CD4-positive, alpha-beta T cell treated with Interleukin-4 for 4 hours (primary cell): ENCODE data around the gene SND1.

Source experiments
- DNase-seq: peaks from one replicate; pipeline ENCODE4 v3.0.0-alpha.2; 2020

Gene SND1

DNA sequence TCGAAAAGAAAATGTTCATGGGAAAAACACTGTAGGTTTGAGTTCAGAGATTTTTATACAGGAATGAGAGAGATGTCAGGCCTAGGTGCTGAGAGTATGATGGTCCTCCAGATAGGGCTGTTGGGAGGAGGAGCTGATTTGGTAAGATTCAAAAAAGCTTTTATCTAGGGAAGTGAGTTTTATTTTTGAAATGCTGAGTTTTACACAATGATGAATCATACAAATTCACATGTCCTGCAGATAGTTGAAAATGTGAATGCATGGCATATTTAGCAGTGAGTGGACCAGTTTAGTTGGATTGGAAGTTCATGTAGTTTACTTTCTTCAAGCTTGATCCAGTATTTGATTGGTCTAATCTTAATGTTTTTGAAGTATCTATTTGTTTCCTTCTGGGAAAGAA lies 224.4 kb downstream of the SND1 start:
- no peak for DNase-seq

DNA sequence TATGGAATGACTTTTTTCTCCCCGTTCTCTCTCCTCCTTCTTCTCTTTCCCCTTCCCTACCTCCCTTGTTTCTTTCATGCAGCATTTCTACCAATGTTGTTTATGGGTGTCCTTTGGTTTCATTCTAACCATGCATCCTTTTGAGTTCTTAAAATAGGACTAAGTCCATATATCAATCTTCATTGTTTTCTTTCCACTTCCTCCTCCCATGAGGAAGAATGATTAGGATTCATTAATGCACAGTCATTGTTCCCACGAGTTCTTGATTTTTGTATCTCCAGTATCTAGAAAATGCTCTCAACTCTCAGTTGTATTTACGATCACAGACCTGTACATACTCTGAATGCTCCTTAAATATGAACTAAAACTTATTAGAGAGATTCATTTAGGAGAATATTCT lies 226.0 kb downstream of the SND1 start:
- DNase-seq = no peak

DNA sequence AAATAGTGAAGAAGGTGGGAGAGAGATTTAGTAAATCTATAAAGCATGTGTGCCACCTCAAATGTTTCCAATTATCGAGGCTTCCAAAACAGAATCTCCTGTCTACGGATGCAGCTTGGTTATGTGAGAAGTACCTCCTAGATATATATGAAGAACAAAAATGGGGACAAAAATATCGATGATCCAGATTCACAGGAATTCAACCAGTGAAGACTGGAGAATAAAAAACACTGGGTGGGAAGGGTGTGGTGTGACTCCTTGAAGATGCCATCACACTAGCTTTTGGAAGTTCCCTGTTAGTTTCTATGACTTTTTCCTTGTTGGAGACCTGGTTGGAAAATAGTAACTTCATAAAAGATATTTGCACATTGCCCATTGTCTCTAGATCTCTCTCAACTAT lies 226.8 kb downstream of the SND1 start:
- DNase-seq = no peak

GRCh38 chr7:127879436-127879835 lies 227.4 kb downstream of the SND1 start:
- DNase-seq = no peak

DNA sequence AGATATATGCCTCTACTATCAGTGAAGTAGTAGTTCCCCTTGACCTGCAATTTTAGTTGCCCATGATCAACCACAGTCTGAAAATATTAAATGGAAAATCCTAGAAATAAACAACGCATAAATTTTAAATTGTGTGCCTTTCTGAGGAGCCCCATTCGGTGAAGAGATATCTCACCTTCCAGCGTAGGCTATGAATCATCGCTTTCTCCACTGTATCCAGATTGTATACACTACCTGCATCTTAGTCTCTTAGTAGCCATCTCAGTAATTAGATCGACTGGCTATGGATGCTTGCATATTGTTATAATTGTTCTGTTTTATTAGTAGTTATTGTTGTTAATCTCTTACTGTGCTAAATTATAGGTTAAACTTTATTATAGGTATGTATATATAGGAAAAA lies 227.9 kb downstream of the SND1 start:
- DNase-seq = no peak

- no peak for DNase-seq
These were observed 228.5 kb downstream of the SND1 start for GRCh38 chr7:127880454-127880853.

- no peak for DNase-seq
These were observed 229.6 kb downstream of the SND1 start for GRCh38 chr7:127881564-127881963.

DNA sequence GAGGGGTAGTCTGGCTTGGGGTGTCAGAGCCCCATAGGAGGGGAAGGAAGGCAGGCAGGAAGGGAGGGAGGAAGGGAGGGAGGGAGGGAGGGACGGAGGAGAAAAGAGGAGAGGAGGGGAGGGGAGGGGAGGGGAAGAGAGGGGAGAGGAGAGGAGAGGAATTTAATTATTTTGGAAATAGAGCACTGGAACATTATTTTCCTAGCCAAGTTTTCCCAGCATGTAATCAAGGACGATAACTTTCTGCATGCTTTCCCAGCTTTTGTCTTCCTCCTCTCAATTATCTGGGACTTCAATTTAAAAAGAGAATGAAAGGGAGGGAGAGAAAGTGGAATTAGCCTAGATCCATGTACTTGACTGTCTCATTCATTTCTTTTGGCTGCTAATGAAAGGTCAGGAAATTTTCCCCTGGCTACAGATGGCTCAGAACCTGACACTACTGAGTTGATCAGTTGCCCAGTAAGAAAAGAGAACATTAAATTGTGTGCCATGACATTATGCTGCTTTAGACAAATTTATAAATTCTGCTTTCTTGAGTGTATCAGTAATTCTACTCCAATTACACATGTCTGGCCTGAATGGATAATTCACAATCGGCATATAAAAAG lies 230.4 kb downstream of the SND1 start:
- DNase-seq = no peak

DNA sequence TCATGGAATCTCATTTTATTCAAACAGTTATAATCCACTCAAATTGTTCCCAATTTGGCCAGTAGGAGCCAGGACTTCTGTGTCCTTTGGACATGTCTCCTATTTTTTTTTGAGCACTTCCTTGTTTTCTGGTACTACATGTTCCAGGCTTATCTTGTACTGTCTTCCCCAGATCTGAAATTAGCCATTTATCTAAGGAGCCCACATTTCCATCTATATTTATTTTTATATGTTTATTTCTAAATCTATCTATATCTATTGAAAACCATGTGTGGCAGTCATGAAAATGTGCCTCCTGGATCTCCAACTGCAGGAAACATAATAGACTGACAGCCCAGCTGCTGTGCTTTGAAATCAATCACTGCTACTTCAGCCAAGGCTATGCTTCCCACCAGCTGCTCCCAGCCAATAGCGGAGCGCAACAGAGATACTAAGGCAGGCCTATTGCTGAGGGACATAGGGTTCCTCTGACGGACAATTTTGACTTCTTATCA lies 232.1 kb downstream of the SND1 start:
- DNase-seq = no peak

DNA sequence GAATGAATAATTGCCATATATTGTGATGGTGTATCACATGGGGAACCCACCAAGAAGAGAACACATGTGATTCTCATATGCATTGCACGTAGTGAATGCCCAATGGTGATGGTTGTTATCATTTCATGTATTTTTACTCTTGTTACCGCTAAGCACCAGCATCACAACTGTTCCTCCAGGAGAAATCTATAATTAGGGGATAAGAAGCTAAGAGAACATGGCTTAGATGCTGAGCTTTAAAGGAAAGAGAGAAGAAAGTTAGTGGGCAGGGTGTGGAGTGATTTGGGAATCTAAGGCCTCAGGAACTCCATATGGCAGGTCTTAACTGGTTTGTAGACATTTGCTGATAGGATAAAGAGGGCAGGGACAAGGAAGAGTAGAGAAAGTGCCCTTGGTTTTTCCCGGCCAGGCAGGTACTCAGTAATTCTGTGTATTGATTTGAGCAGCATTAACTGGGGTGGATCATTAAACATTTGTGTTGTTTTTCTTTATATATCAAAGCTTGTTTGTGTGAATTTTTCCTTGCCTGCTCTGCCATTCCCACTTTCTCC lies 233.3 kb downstream of the SND1 start:
- DNase-seq = no peak

DNA sequence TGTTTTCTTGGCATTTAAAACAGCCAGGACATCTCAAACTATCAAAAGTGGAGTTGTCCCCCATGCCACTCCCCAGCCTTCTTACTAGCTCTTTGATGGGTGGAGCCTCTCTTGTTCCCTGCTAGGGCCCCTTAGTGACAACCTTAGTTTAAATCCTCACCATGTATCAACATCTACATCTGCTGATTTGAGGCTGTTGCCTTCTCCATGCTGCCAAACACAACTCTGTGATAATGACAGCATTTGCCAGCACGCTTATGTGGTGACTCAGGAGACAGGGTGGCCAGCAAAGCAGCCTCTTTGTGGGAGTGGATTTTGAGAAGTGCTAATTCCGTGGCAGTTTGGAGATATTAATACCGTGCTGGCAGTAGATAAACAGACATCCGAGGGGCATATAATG lies 233.8 kb downstream of the SND1 start:
- no peak for DNase-seq

- no peak for DNase-seq
These were observed 234.3 kb downstream of the SND1 start for GRCh38 chr7:127886248-127886647.

GRCh38 chr7:127887096-127887495 lies 235.1 kb downstream of the SND1 start:
- no peak for DNase-seq

DNA sequence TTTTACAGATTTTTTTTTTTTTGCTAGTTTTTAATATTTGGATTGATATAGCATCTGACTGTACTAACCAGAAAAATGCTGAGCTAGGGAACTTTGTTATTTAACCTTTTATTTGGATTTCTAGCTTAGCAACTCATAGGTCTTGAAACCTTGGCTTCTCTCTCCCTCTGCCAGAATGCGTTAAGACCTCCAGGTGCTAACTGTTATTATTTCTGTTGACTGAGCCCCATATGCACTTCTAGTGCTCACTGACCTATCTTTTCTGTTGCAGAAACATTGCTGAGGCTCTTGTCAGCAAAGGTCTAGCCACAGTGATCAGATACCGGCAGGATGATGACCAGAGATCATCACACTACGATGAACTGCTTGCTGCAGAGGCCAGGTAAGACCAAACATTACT lies 235.6 kb downstream of the SND1 start:
- no peak for DNase-seq

DNA sequence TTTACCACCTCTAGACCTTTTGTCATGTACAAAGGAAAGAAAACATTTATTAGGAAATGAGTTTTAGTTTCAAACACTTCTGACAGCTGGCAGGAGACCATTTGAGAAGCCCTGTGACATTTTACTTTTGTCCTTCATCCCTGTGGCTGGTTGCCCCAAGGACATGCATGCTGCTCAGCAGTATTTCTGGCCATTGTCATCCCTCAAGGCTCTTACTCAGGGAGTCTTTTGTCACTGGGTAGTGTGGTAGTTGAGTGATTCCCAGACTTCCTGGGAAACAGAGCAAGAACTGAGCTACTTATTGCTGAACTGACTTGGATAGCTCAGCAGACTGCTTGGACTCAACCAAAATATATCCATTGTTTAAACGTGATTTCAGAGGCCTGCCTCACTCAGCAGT lies 236.4 kb downstream of the SND1 start:
- DNase-seq = no peak

DNA sequence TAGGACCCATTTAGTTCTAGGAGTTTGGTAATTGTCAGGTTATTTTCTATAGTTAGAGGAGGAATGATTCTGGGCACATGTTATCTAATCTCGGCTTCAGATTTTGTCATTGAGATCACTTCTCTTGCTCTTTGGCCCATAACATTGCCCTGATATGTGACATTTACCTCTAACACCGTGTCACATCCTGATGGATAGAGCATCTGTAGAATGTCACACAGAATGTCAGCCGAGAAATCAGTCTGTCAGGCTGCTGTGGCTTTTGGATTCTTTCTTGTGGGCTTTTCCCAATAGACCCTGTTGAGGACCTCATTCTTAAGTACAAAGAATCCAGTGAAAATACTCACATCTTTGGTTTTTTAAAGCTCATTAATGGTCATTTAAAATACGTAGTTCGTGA lies 236.8 kb downstream of the SND1 start:
- no peak for DNase-seq

GRCh38 chr7:127889677-127890076 lies 237.7 kb downstream of the SND1 start:
- DNase-seq = no peak

DNA sequence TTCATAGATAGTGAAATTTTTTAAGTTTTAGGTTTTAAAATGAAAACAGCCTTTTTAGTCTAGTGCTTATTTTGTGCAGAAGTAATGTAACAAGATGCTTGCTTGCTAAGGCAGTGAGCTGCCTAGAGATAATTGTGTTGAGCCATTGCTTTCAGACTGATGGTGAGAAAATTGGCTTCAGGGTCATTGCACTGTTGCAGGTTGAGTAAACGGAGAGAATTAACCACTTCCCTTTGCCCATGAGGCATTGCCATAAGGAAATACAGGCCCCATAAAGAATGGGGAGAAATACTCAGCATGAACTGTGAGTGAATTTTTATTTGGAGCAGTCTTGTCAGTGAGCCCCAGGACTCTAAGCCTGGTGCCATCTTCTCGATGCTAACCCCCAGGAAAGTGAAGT lies 238.7 kb downstream of the SND1 start:
- DNase-seq = no peak

DNA sequence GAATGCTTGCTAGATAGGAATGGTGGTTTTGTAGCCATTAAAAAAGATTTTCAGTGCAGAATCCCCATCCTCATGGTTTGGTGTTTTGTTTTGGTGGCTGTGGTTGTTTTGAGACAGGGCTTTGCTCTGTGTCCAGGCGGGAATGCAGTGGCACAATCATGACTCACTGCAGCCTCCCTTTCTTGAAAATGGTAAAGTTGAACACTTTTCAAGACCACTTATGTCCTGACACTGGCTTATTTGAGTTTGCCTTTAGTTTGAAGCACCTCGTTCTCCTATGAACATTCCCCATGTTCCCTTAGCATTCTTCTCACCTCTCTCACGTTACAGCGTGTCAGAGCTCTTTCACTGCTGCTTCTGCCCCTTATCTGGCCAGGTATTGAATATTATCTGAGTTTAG lies 239.2 kb downstream of the SND1 start:
- no peak for DNase-seq

DNA sequence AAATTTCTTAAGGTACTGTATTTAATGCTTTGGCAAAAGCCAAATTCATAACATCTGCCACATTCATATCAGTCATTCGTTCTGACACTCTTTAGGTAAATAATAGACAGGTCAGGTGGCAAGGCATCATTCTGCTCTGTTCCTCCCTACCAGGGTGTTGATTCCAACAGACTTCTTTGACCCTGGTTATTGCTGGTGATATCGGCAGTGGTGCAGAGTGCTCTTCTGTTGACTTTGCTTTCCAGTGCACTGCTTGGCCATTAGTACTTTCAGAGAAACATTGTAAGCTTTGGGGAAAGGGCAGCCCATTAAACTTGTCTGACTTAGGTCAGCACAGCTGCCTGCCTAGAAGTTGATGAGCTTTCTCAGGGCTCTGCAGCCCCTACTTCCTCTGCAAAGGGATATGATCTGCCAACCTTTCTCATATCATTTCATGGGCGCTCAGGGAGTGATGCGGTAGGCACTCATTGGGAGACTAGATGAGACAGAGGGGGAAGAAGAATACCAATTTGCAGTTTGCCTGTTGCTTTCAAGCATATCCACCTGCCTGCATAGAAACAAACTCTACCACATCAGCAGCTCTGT lies 240.0 kb downstream of the SND1 start:
- no peak for DNase-seq

GRCh38 chr7:127892488-127893314 lies 240.7 kb downstream of the SND1 start:
- no peak for DNase-seq

- no peak for DNase-seq
These were observed 241.6 kb downstream of the SND1 start for GRCh38 chr7:127893547-127893946.

DNA sequence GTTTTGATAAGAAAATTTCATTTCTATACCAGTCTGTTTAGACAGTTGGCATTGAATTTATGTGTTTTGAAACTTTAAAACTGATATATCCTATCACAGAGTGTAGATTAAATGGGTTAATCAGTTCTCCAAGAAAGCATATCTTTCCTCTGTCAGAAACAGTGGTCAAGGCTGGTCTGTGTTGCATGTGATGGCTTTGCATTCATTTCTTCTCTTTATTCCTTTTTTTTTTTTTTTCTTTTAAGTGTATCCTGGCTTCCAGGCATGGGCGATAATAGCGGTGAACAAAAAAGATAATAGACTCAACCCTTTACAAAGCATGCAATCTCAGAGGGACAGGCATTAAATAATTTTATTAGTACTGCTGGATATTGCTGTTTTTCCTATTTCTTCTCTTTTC lies 242.6 kb downstream of the SND1 start:
- no peak for DNase-seq

DNA sequence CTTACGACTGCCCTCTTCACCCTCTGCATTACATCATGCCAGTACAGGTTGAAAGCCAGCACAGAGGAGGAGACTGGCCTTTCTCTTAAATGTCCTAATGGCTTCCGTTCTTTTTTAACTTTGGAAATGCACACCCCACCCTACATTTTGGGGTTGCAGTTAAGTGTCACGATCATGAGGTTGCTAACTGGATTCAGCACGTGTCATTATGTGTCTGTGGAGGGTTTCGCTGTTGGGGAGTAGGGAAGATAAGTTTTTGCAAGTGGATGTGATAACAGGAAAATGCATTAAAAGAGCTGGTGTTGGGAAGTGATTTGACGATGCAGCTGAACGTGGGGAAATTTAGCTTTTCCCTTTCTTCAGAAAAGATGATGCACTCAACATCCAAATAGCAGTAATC lies 243.4 kb downstream of the SND1 start:
- DNase-seq = no peak
